Fibroblast of lung (primary cell): ENCODE results near the gene ZNF346.
"Not testable (repeated sequence)": the region's sequence is repeated elsewhere in the genome, so short reads cannot be mapped to it uniquely, and the experiment has no call there.

Experiments used
- EZH2 ChIP-seq: IDR thresholded peaks from 2 replicates; pipeline ENCODE4 v1.5.1; 2012; ENCODE audit warnings: low read length, control low read depth, mild to moderate bottlenecking; ENCODE audit errors: missing control alignments
- TF ChIP-seq, protein P1 (sequence below), 2 donors: IDR thresholded peaks in 1 of 2; conservative IDR thresholded peaks in 1 of 2; 1 replicate in 1 of 2; 2 replicates in 1 of 2; pipeline ENCODE4 v1.5.1; 2011 to 2012; ENCODE audit warnings: low read length in 2 of 2, control low read depth in 1 of 2, inconsistent platforms in 1 of 2, low read depth in 1 of 2, mild to moderate bottlenecking in 1 of 2

DNA sequence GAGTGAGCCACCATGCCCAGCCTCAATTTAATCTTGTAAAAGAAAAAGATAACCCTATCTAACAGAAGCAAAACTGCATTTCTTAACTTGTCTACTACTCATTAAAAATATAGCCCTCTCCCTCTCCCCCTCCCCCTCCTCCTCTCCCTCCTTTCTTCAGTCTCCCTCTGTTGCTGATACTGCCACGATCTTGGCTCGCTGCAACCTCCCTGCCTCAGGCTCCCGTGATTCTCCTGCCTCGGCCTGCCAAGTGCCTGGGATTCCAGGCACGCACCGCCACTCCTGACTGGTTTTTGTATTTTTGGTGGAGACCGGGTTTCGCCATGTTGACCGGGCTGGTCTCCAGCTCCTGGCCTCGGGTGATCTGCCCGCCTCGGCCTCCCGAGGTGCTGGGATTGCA lies 39.4 kb upstream of the ZNF346 start:
- TF ChIP-seq EZH2, result not testable (repeated sequence)
- TF ChIP-seq, protein P1, sequence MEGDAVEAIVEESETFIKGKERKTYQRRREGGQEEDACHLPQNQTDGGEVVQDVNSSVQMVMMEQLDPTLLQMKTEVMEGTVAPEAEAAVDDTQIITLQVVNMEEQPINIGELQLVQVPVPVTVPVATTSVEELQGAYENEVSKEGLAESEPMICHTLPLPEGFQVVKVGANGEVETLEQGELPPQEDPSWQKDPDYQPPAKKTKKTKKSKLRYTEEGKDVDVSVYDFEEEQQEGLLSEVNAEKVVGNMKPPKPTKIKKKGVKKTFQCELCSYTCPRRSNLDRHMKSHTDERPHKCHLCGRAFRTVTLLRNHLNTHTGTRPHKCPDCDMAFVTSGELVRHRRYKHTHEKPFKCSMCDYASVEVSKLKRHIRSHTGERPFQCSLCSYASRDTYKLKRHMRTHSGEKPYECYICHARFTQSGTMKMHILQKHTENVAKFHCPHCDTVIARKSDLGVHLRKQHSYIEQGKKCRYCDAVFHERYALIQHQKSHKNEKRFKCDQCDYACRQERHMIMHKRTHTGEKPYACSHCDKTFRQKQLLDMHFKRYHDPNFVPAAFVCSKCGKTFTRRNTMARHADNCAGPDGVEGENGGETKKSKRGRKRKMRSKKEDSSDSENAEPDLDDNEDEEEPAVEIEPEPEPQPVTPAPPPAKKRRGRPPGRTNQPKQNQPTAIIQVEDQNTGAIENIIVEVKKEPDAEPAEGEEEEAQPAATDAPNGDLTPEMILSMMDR (conservative IDR thresholded peaks at IDR 0.05 in 1 of 2, IDR thresholded peaks at IDR 0.05 in 1 of 2; ENCODE audit: low read depth in 1 of 2, low read length in 2 of 2), result not testable (repeated sequence)
